ENCODE data around the gene N4BP3.

The N4BP3 gene

GRCh38 chr5:178103612-178104011 is 9.7 kb upstream of the N4BP3 start:
- DNase-seq (ENCODE audit: low read depth in 3 of 3) = no peak

DNA sequence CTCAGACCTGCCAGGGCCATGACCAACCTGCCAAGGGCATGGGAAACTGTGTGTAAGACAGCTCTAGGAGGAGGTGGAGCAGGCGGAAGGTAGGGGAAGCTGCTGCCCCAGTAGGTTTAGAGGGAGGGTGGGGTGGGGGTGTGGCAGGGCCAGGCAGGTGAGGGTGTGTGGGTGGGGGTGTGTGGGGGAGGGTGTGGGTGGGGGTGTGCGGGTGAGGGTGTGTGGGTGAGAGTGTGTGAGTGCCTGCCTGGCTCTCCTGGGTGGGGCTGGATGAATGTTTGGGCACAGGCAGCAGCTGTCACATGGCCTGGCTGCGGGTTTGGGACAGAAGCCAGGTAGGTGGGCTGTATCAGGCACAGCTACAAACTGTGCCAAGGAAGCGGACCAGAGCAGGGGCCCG is 8.8 kb upstream of the N4BP3 start:
- DNase-seq (ENCODE audit: low read depth in 3 of 3) = no peak

GRCh38 chr5:178106086-178106485 is 7.2 kb upstream of the N4BP3 start:
- no peak for DNase-seq (ENCODE audit: low read depth in 3 of 3)

DNA sequence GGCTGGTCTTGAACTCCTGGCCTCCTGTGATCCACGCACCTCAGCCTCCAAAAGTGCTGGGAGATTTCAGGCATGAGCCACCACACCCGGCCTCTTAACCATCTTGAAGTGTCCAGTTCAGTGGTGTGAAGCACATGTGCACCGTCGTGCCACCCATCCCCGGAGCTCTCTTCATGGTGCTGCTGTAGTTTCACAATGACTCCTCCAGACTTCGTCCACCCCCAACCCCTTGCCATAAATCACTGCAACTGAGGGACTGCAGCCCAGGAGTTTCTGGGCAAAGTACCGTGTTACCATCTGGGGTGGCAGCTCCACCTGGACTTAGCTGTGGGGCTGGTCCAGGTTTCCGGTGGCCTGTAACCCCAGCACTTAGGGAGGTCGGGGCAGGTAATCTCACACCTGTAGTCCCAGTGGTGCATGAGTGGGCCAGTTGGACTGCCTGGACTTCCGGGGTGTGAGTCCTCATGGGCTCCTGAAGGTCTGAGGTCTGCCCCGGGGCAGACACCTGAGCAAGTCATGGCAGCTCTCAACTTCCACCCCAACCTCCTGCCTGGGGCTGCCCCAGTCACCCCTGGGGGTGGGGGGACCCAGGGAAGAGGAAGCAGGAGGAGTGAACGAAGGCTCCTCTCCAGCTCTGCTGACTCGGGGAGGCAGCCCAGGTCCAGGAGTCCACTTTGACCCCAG is 6.6 kb upstream of the N4BP3 start:
- DNase-seq (ENCODE audit: low read depth in 3 of 3) = no peak

DNA sequence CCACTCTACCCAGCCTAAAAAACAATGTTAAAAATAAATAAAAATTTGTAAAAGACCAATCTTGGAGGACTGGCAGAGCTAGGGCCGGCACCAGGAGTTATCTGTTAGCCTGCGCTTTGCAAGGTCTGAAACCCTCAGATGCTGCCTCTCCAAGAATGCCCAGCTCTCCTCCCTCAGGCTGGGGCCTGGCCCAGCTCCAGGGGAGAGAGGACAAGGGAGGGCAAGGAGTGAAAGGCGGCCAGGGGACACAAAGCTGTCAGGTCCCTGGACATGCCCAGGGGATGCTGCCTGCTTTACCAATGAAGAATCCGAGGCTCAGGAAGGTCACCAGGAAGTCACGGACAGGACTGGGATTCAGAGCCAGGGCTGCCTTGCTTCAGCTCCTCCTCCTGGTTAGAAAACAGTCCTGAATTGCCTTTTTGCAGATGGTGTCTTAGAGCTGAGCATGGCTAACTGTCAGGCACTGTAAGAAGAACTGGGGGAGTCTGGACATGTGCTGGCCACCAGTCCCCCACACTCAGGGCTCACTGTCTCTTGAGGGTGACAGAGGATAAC is 5.5 kb upstream of the N4BP3 start:
- no peak for DNase-seq (ENCODE audit: low read depth in 3 of 3)

GRCh38 chr5:178108446-178108845 is 4.9 kb upstream of the N4BP3 start:
- DNase-seq (ENCODE audit: low read depth in 3 of 3) = no peak

DNA sequence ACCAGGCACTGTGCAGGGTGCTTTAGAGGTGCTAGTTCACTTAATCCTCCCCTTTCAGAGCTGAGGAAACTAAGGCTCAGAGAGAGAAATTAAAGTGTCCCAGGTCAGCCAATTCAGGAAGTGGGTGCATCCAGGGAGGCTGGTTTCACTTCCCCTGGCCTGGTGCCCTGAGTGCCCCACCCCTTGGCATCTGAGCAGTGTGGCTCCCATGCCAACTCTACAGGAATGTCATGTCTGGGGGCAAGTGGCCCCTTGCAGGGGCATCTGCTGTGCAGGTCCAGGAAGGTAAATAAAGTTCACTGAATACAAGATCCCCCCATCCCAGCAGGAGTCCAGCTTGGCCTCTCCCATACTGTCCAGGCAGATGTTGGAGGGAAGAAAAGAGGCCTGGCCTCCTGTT is 4.4 kb upstream of the N4BP3 start:
- no peak for DNase-seq (ENCODE audit: low read depth in 3 of 3)

GRCh38 chr5:178110511-178110910 is 2.8 kb upstream of the N4BP3 start:
- DNase-seq (ENCODE audit: low read depth in 3 of 3) = no peak

DNA sequence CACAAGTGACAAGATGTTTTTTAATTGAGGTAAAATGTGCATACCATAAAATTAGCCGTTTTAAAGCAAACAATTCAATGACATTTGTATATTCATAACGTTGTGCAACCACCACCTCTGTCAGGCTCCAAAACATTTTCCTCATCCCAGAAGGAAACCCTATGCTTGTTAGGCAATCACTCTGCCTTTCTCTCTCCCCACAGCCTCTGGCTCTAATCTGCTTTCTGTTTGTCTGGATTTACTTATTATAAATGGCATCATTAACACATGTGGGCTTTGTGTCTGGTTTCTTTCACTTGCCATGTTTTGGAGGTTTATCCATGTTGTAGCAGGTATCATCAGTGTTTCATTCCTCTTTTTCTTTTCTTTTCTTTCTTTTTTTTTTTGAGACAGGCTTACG is 1.4 kb upstream of the N4BP3 start:
- DNase-seq (ENCODE audit: low read depth in 3 of 3) = no peak

DNA sequence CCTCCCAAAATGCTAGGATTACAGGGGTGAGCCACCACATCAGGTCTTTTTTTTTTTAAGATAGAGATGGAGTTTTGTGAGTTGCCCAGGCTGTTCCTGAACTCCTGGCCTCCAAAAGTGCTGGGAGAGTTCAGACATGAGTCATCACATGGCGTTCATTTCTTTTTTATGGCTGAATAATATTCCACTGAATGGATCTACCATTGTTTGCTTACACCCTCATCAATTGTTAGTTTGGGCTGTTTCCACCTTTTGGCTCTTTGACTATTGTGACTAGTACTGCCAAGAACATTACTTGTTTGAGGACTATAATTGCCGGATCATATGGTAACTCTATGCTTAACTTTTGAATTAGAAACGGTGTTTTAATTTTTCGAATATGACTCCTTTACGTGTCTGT is 787 bp upstream of the N4BP3 start:
- no peak for DNase-seq (ENCODE audit: low read depth in 3 of 3)

DNA sequence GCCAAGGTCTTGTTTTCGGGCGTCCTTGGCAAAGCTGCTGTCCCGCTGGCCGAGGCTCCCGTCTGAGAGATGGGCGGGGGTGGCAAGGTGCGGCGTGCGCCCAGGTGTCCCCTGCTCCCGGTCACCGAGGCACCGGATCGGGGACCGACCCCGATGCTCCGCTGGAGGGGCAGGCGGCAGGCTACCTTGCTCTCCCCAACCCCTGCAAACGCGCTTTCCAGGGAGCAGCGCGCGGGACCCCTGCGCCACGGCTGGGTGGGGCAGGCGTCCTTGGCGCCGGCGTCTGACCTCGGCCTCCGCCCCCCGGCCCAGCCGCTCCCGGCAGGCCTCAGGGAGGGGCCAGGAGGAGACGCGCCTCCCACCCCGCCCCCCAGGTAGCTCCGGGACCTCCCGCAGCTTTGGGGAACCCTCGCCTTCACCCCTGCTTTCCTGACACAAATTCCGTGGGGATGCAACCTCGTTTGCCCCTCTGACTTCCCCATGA is 551 bp downstream of the N4BP3 start:
- no peak for DNase-seq (ENCODE audit: low read depth in 3 of 3)

GRCh38 chr5:178114325-178115135 is 1.2 kb downstream of the N4BP3 start:
- peak in 1 of 3 experiments; percentile 18 for DNase-seq (ENCODE audit: low read depth in 3 of 3)

GRCh38 chr5:178115136-178115813 is 1.9 kb downstream of the N4BP3 start:
- no peak for DNase-seq (ENCODE audit: low read depth in 3 of 3)

- DNase-seq (ENCODE audit: low read depth in 3 of 3) = no peak
These were observed 2.4 kb downstream of the N4BP3 start for GRCh38 chr5:178115814-178116142.

DNA sequence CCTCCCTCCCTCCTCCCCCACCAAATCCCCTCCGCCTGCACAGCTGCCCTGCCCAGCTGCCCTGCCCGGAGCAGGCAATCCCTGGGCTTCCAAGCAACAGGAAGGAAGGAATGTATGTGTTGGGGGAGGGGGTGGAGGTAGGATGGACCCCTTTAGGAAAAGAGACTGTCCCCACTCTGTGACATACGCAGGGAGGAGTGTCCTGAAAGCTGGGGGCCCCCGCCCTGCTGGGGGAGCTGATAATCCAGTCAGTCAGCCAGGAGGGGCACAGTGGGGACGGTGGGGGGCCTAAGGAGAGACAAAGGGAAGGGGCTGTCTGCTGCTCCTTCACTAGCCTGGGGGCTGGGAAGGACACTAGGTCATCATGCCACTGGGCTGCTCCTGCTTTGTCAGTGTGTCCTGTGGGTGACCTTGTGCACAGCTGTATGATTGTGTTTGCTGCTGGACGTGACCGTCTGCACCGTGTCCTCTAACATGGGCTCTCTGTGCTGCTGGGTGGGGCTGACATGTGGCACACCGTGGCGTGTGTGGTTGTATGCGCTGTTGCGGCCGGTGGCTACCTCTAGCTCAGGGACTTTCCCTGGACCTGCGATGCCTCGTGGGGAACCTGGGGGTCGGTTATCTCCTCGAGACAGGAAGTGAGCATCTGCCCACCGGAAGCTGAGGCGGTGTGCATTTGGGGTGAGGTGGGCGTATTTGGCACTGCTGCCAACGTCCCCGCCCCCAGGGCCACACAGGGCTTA is 3.0 kb downstream of the N4BP3 start:
- DNase-seq (ENCODE audit: low read depth in 3 of 3) = peak in 2 of 3 experiments; percentile 43 to 55

DNA sequence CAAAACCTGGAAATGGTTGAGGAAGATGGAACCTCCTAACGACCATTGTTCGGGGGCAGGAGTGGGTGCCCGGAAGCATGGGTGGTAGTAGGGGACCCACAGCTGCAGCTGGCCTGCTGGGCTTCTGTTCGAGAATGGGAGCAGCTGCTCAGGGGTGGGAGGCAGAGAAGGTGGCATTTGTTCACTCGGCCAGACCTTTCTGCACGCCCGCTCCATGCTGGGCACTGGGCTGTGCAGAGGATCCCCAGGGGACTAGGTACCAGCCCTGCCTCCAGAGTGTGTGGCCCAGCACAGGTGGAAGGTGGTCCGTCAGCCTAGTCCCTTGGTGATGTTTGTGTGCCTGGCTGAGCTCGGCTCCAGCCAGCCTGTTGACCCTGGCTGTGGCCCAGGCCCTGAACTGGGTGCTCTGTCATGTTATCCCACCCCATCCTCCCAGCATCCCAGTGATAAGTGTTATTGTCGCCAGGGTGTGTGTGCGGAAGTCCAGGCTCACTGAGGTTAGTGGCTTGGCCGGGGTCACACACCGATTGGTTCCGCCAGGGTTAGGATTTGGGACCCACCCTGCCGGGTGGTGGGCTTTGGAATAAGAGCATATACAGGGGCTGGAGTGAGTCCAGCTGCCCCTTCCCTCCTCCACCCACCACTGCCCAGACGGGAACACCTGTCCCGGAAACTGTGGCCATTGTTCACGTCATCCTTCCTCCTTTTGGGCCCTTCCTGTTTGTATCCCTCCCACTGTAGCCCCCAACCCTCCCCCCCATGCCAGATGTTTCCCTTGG is 4.8 kb downstream of the N4BP3 start:
- no peak for DNase-seq (ENCODE audit: low read depth in 3 of 3)

- DNase-seq (ENCODE audit: low read depth in 3 of 3) = no peak
These were observed 6.7 kb downstream of the N4BP3 start for GRCh38 chr5:178119915-178120606.

DNA sequence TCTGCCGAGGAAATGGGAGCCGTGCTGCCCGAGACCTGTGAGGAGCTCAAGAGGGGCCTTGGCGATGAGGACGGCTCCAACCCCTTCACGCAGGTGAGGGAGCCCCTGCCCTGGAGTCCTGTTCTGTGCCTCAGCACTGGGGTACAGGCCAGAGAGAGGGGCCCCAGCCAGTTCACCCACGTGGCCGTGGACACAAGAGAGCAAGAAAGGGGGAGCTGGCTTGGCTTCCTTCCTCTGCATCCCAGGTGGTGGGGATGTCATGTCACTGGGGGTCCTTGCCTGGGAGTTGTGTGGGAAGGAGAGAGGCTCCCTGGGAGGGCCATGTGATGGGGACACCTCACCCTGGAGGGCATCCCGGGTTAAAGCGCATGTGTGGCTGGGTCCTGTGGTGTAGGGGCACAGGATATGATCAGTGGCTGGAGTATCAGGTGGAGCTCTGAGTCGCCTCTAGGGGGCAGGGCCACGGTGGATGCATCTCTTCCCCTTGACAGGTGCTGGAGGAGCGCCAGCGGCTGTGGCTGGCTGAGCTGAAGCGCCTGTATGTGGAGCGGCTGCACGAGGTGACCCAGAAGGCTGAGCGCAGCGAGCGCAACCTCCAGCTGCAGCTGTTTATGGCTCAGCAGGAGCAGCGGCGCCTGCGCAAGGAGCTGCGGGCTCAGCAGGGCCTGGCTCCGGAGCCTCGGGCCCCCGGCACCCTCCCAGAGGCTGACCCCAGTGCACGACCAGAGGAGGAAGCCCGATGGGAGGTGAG is 7.5 kb downstream of the N4BP3 start:
- DNase-seq (ENCODE audit: low read depth in 3 of 3) = peak; percentile 43 to 69 (median 62)
